Upper lobe of left lung (tissue), 4 donors: ENCODE results near the gene MLF2.
"Not testable (repeated sequence)": the region's sequence is repeated elsewhere in the genome, so short reads cannot be mapped to it uniquely, and the experiment has no call there.

Source experiments
- EP300 ChIP-seq, 4 donors: sonication (generic); formaldehyde crosslinking; IDR thresholded peaks; one replicate each; pipeline ENCODE4 v1.5.1; 2017; ENCODE audit warnings: antibody characterized with exemption in 4 of 4, control low read depth in 2 of 4
- POLR2A ChIP-seq, 4 donors: fragments of 450-650 bp; IDR thresholded peaks; one replicate each; pipeline ENCODE4 v1.5.1; 2016 to 2017; ENCODE audit warnings: antibody characterized with exemption in 4 of 4, mild to moderate bottlenecking in 2 of 4

GRCh38 chr12:6743300-6743699 is 9.6 kb downstream of the MLF2 start:
- not testable (repeated sequence) for TF ChIP-seq POLR2A, EP300 (IDR thresholded peaks at IDR 0.05)
